ENCODE measurements around the gene NCAM2. TPM values are rescaled to one million over a fixed set of nuclear protein-coding genes. Genes with fewer than 3 reads are reported as not detected.
"Not testable (repeated sequence)": the region's sequence is repeated elsewhere in the genome, so short reads cannot be mapped to it uniquely, and the experiment has no call there.

NCAM2 gene
- polyA plus RNA-seq, 3 donors, result 0.13 to 0.90 (median 0.45) TPM

- WGBS, 3 donors, result 63 to 79% (median 70%) methylated on average over 1 of the region's 1 CpG
- no peak overlapping the region for H3K27ac ChIP-seq (ENCODE audit: low read depth, low read length)
Observed at GRCh38 chr21:21345296-21345695, 347.1 kb downstream of the NCAM2 start.

GRCh38 chr21:21345872-21346271 is 347.7 kb downstream of the NCAM2 start:
- H3K27ac ChIP-seq (ENCODE audit: low read depth, low read length), result no peak overlapping the region

- H3K27ac ChIP-seq (ENCODE audit: low read depth, low read length), result no peak overlapping the region
Observed at GRCh38 chr21:21366277-21366676, 368.1 kb downstream of the NCAM2 start.

- H3K27ac ChIP-seq (ENCODE audit: low read depth, low read length), result no peak overlapping the region
Observed at GRCh38 chr21:21367583-21367982, 369.4 kb downstream of the NCAM2 start.

- H3K27ac ChIP-seq (ENCODE audit: low read depth, low read length), result no peak overlapping the region
- WGBS, 3 donors, result 43 to 64% (median 52%) methylated on average over 1 of the region's 1 CpG
Observed at GRCh38 chr21:21373969-21374368, 375.8 kb downstream of the NCAM2 start.

- WGBS, 3 donors, result 67 to 70% (median 67%) methylated on average over 3 of the region's 3 CpGs
- no peak overlapping the region for H3K27ac ChIP-seq (ENCODE audit: low read depth, low read length)
Observed at GRCh38 chr21:21383126-21383525, 384.9 kb downstream of the NCAM2 start.

- no peak overlapping the region for H3K27ac ChIP-seq (ENCODE audit: low read depth, low read length)
- WGBS, 3 donors, result 79 to 92% (median 89%) methylated on average over 3 of the region's 3 CpGs
Observed at GRCh38 chr21:21384977-21385376, 386.8 kb downstream of the NCAM2 start.

- WGBS, 3 donors, result 45 to 68% (median 53%) methylated on average over 3 of the region's 3 CpGs
Observed at GRCh38 chr21:21385404-21385803, 387.2 kb downstream of the NCAM2 start.

GRCh38 chr21:21387916-21388315 is 389.7 kb downstream of the NCAM2 start:
- 40 to 66% (median 57%) methylated on average over 3 of the region's 3 CpGs for WGBS, 3 donors
- no peak overlapping the region for H3K27ac ChIP-seq (ENCODE audit: low read depth, low read length)

More at GRCh38 chr21:21385404-21385803, 387.2 kb downstream of the NCAM2 start:
- no peak overlapping the region for H3K27ac ChIP-seq (ENCODE audit: low read depth, low read length)

- no peak overlapping the region for H3K27ac ChIP-seq (ENCODE audit: low read depth, low read length)
Observed at GRCh38 chr21:21394064-21394463, 395.9 kb downstream of the NCAM2 start.

GRCh38 chr21:21396424-21396823 is 398.2 kb downstream of the NCAM2 start:
- no peak overlapping the region for H3K27ac ChIP-seq (ENCODE audit: low read depth, low read length)
- WGBS, 3 donors, result 83 to 87% (median 83%) methylated on average over 4 of the region's 4 CpGs

- H3K27ac ChIP-seq (ENCODE audit: low read depth, low read length), result no peak overlapping the region
- WGBS, 3 donors, result 82 to 92% (median 91%) methylated on average over 7 of the region's 7 CpGs
Observed at GRCh38 chr21:21397464-21397863, 399.3 kb downstream of the NCAM2 start.

- no peak overlapping the region for H3K27ac ChIP-seq (ENCODE audit: low read depth, low read length)
Observed at GRCh38 chr21:21401444-21401843, 403.2 kb downstream of the NCAM2 start.

GRCh38 chr21:21402187-21402586 is 404.0 kb downstream of the NCAM2 start:
- H3K27ac ChIP-seq (ENCODE audit: low read depth, low read length), result not testable (repeated sequence)

GRCh38 chr21:21404261-21404660 is 406.1 kb downstream of the NCAM2 start:
- 62 to 67% (median 63%) methylated on average over 5 of the region's 5 CpGs for WGBS, 3 donors
- H3K27ac ChIP-seq (ENCODE audit: low read depth, low read length), result not testable (repeated sequence)

More at GRCh38 chr21:21402187-21402586, 404.0 kb downstream of the NCAM2 start:
- 63 to 81% (median 74%) methylated on average over 3 of the region's 3 CpGs for WGBS, 3 donors

GRCh38 chr21:21406921-21407320 is 408.7 kb downstream of the NCAM2 start:
- WGBS, 3 donors, result 78 to 91% (median 87%) methylated on average over 3 of the region's 3 CpGs
- no peak overlapping the region for H3K27ac ChIP-seq (ENCODE audit: low read depth, low read length)

GRCh38 chr21:21412096-21412495 is 413.9 kb downstream of the NCAM2 start:
- WGBS, 3 donors, result 69 to 80% (median 79%) methylated on average over 6 of the region's 6 CpGs
- no peak overlapping the region for H3K27ac ChIP-seq (ENCODE audit: low read depth, low read length)

- H3K27ac ChIP-seq (ENCODE audit: low read depth, low read length), result no peak overlapping the region
- WGBS, 3 donors, result 77 to 82% (median 81%) methylated on average over 1 of the region's 1 CpG
Observed at GRCh38 chr21:21415741-21416140, 417.5 kb downstream of the NCAM2 start.

- 84 to 89% (median 87%) methylated on average over 1 of the region's 1 CpG for WGBS, 3 donors
- no peak overlapping the region for H3K27ac ChIP-seq (ENCODE audit: low read depth, low read length)
Observed at GRCh38 chr21:21434944-21435343, 436.7 kb downstream of the NCAM2 start.

GRCh38 chr21:21436012-21436534 is 437.9 kb downstream of the NCAM2 start:
- WGBS, 3 donors, result 30 to 66% (median 51%) methylated on average over 1 of the region's 1 CpG
- H3K27ac ChIP-seq (ENCODE audit: low read depth, low read length), result no peak overlapping the region

- WGBS, 3 donors, result 85 to 88% (median 85%) methylated on average over 3 of the region's 3 CpGs
Observed at GRCh38 chr21:21439761-21440160, 441.6 kb downstream of the NCAM2 start.

More at GRCh38 chr21:21439761-21440160, 441.6 kb downstream of the NCAM2 start:
- H3K27ac ChIP-seq (ENCODE audit: low read depth, low read length), result no peak overlapping the region

Data from adipose tissue (tissue), 3 donors.